HG03135 (cell line): ENCODE measurements around the gene SCUBE1.

Source experiments
- ATAC-seq: cut with Tn5 transposase; IDR thresholded peaks from one replicate; pipeline ENCODE4 v1.9.1; 2021; ENCODE audit warnings: mild to moderate bottlenecking, moderate library complexity; ENCODE audit not compliant: unreplicated experiment

Gene SCUBE1

GRCh38 chr22:43182118-43182517, 161.1 kb downstream of the SCUBE1 start:
- no peak for ATAC-seq

GRCh38 chr22:43181321-43182076, 161.7 kb downstream of the SCUBE1 start:
- ATAC-seq: no peak

- ATAC-seq: no peak
These were observed 162.5 kb downstream of the SCUBE1 start for GRCh38 chr22:43180670-43181069.

GRCh38 chr22:43179911-43180195, 163.3 kb downstream of the SCUBE1 start:
- ATAC-seq: no peak

- ATAC-seq: no peak
These were observed 163.8 kb downstream of the SCUBE1 start for GRCh38 chr22:43179146-43179910.

GRCh38 chr22:43177479-43177878, 165.7 kb downstream of the SCUBE1 start:
- no peak for ATAC-seq

- no peak for ATAC-seq
These were observed 167.1 kb downstream of the SCUBE1 start for GRCh38 chr22:43176090-43176489.

- no peak for ATAC-seq
These were observed 168.1 kb downstream of the SCUBE1 start for GRCh38 chr22:43174941-43175531.

- no peak for ATAC-seq
These were observed 169.0 kb downstream of the SCUBE1 start for GRCh38 chr22:43173976-43174720.

GRCh38 chr22:43173566-43173965, 169.6 kb downstream of the SCUBE1 start:
- ATAC-seq: no peak

GRCh38 chr22:43172191-43172590, 171.0 kb downstream of the SCUBE1 start:
- ATAC-seq: no peak

- ATAC-seq: no peak
These were observed 171.6 kb downstream of the SCUBE1 start for GRCh38 chr22:43171607-43172006.

- ATAC-seq: no peak
These were observed 172.1 kb downstream of the SCUBE1 start for GRCh38 chr22:43171019-43171491.

GRCh38 chr22:43170131-43170480, 173.1 kb downstream of the SCUBE1 start:
- no peak for ATAC-seq

- ATAC-seq: no peak
These were observed 173.7 kb downstream of the SCUBE1 start for GRCh38 chr22:43169310-43170130.

- no peak for ATAC-seq
These were observed 174.5 kb downstream of the SCUBE1 start for GRCh38 chr22:43168471-43169309.

- ATAC-seq: no peak
These were observed 176.1 kb downstream of the SCUBE1 start for GRCh38 chr22:43167001-43167589.

GRCh38 chr22:43166132-43166930, 176.8 kb downstream of the SCUBE1 start:
- ATAC-seq: no peak
